Stomach smooth muscle (tissue), 2 donors: ENCODE measurements around the gene ATP6V0A1.
"Not testable (repeated sequence)": the region's sequence is repeated elsewhere in the genome, so short reads cannot be mapped to it uniquely, and the experiment has no call there.

Experiments used
- H3K27ac ChIP-seq: one replicate; pipeline ENCODE4 v1.7.0; 2013; ENCODE audit warnings: mild to moderate bottlenecking, low read length, inconsistent platforms
- H3K27me3 ChIP-seq, 2 donors: one replicate each; pipeline ENCODE4 v1.7.0; 2013; ENCODE audit warnings: low read length in 2 of 2; ENCODE audit not compliant: insufficient read depth in 2 of 2, control insufficient read depth in 1 of 2
- H3K36me3 ChIP-seq, 2 donors: one replicate each; pipeline ENCODE4 v1.7.0; 2013; ENCODE audit warnings: low read length in 2 of 2; ENCODE audit not compliant: control insufficient read depth in 2 of 2, insufficient read depth in 2 of 2
- H3K4me1 ChIP-seq: one replicate; pipeline ENCODE4 v1.7.0; 2013; ENCODE audit warnings: low read length; ENCODE audit not compliant: control insufficient read depth, insufficient read depth
- H3K4me3 ChIP-seq, 2 donors: one replicate each; pipeline ENCODE4 v1.7.0; 2013; ENCODE audit warnings: low read length in 2 of 2
- H3K9ac ChIP-seq, 2 donors: one replicate each; pipeline ENCODE4 v1.7.0; 2013; ENCODE audit warnings: low read length in 2 of 2, mild to moderate bottlenecking in 1 of 2
- H3K9me3 ChIP-seq, 2 donors: one replicate each; pipeline ENCODE4 v1.7.0; 2013; ENCODE audit warnings: low read length in 2 of 2; ENCODE audit not compliant: control insufficient read depth in 2 of 2
- donor health status: healthy.
- donor health status: Pancreatic carcinoma.

ATP6V0A1 gene

GRCh38 chr17:42477824-42478223 is 19.1 kb downstream of the ATP6V0A1 start:
- H3K4me1 ChIP-seq, H3K9ac ChIP-seq, H3K9me3 ChIP-seq, H3K27me3 ChIP-seq, H3K4me3 ChIP-seq, H3K27ac ChIP-seq: not testable (repeated sequence)
- peaks cover 39 to 44% of the 10 kb centered on the region in 2 donors for H3K36me3 ChIP-seq

DNA sequence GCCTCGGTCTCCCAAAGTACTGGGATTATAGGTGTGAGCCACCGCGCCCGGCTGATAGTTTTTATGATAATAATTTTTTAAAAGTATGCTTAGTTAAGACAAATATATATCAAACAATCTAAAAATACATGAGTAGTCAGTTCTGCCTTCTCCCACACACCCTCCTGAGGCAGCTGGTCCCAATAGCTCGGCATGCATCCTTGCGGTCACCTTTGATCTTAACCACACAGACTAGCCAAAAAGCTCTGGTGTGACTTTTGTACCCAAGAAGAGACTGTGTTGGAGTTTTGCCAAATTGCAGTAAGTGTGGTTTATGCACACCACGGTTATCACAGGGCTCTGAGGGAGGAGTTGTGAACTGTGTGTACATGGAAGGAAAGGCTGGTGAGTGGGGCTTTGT is 25.6 kb downstream of the ATP6V0A1 start:
- Histone ChIP-seq H3K4me3 (no peak overlapping the region), H3K9me3 (no peaks in the 10 kb centered on the region), H3K36me3 (peaks cover 48 to 54% of the 10 kb centered on the region in 2 donors), H3K4me1 (peaks cover 3% of the 10 kb centered on the region), H3K27ac (no peak overlapping the region), H3K27me3 (no peaks in the 10 kb centered on the region), H3K9ac (no peak overlapping the region)

GRCh38 chr17:42485680-42486079 is 27.0 kb downstream of the ATP6V0A1 start:
- Histone ChIP-seq H3K4me3 (no peak overlapping the region), H3K27ac (no peak overlapping the region), H3K9ac (no peak overlapping the region), H3K4me1 (peaks cover 3% of the 10 kb centered on the region), H3K27me3 (no peaks in the 10 kb centered on the region), H3K9me3 (no peaks in the 10 kb centered on the region), H3K36me3 (peaks cover 45 to 60% of the 10 kb centered on the region in 2 donors)

- no peak overlapping the region for H3K4me3 ChIP-seq
- H3K4me1 ChIP-seq: peaks cover under 1% of the 10 kb centered on the region
- peaks cover 49 to 55% of the 10 kb centered on the region in 2 donors for H3K36me3 ChIP-seq
- no peak overlapping the region for H3K9ac ChIP-seq
- no peaks in the 10 kb centered on the region for H3K27me3 ChIP-seq
- H3K9me3 ChIP-seq: no peaks in the 10 kb centered on the region
- no peak overlapping the region for H3K27ac ChIP-seq
These were observed 29.4 kb downstream of the ATP6V0A1 start for GRCh38 chr17:42488032-42488431.

GRCh38 chr17:42493319-42493718 is 34.6 kb downstream of the ATP6V0A1 start:
- H3K4me3 ChIP-seq: no peak overlapping the region
- no peak overlapping the region for H3K9ac ChIP-seq
- H3K4me1 ChIP-seq: no peaks in the 10 kb centered on the region
- H3K9me3 ChIP-seq: no peaks in the 10 kb centered on the region
- H3K27me3 ChIP-seq: no peaks in the 10 kb centered on the region
- no peak overlapping the region for H3K27ac ChIP-seq
- H3K36me3 ChIP-seq: peaks cover 36 to 42% of the 10 kb centered on the region in 2 donors

DNA sequence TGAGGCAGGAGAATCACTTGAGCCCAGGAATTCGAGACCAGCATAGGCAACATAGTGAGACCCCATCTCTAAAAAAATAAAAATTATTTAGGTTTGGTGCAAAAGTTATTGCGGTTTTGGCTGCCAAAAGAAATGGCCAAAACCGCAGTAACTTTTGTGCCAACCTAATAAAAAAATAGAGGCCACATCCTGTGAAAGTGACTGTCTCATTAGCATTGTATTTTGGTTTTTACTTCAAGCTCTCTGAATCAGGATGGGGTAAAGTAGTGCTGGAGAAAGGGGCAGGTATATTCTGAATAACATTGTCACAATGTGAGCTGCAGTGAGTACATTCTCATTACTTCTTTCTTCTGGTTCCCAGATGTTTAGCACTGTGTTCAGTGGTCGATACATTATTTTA is 36.0 kb downstream of the ATP6V0A1 start:
- Histone ChIP-seq H3K9ac (no peak overlapping the region), H3K27ac (no peak overlapping the region), H3K4me3 (no peak overlapping the region), H3K9me3 (no peaks in the 10 kb centered on the region), H3K36me3 (peaks cover 30 to 33% of the 10 kb centered on the region in 2 donors), H3K27me3 (no peaks in the 10 kb centered on the region), H3K4me1 (no peaks in the 10 kb centered on the region)

- peaks cover 38 to 51% of the 10 kb centered on the region in 2 donors for H3K36me3 ChIP-seq
These were observed 40.1 kb downstream of the ATP6V0A1 start for GRCh38 chr17:42498828-42499227.

DNA sequence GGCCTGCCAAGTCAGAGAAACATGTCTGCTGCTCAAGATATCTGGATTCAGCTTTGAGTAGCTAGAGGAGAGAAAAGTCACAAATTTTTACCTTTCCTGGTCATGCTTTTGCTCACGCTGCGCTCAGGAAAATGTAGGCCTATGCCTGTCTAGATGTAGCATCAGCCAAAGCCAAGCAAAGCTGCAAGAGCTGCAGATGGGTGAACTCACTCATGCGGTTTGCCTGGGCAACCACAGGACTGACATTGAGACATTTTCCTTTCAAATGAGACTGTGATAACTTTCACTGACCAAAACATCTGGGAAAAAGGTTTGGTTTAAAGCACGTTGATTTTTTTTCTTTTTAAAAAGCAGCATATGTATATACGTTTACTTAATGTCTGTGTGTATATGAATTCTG is 43.4 kb downstream of the ATP6V0A1 start:
- Histone ChIP-seq H3K36me3 (peaks cover 40 to 43% of the 10 kb centered on the region in 2 donors), H3K9me3 (no peaks in the 10 kb centered on the region), H3K4me3 (no peak overlapping the region), H3K9ac (no peak overlapping the region), H3K27me3 (no peaks in the 10 kb centered on the region), H3K4me1 (peaks cover 3% of the 10 kb centered on the region), H3K27ac (no peak overlapping the region)

More at GRCh38 chr17:42498828-42499227, 40.1 kb downstream of the ATP6V0A1 start:
- Histone ChIP-seq H3K4me1 (no peaks in the 10 kb centered on the region), H3K27me3 (no peaks in the 10 kb centered on the region), H3K27ac (no peak overlapping the region), H3K4me3 (no peak overlapping the region), H3K9me3 (no peaks in the 10 kb centered on the region), H3K9ac (no peak overlapping the region)

DNA sequence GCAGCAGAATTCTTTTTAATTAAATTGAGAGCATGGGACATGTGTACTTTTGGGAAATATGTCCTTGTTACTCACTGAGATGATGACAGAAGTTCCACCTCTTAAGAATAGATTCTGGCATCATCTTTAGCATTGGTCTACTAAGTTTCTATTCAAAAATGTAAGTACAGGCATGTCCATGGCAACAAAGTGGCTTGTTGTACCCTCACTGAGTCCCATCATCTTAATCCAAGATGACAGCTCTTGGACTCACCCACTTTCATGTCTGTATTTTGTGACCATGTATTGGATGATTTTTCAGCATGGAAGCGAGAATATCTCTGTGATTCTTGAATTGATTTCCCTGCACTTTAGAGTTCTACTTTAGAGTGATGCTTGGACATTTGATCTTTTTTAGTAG is 44.2 kb downstream of the ATP6V0A1 start:
- Histone ChIP-seq H3K9me3 (no peaks in the 10 kb centered on the region), H3K9ac (no peak overlapping the region), H3K27ac (no peak overlapping the region), H3K27me3 (no peaks in the 10 kb centered on the region), H3K36me3 (peaks cover 43 to 50% of the 10 kb centered on the region in 2 donors), H3K4me1 (peaks cover 3% of the 10 kb centered on the region), H3K4me3 (no peak overlapping the region)

- H3K9me3 ChIP-seq: no peaks in the 10 kb centered on the region
- no peak overlapping the region for H3K27ac ChIP-seq
- peaks cover 8% of the 10 kb centered on the region for H3K4me1 ChIP-seq
- H3K9ac ChIP-seq: no peak overlapping the region
- H3K4me3 ChIP-seq: no peak overlapping the region
- peaks cover 47 to 51% of the 10 kb centered on the region in 2 donors for H3K36me3 ChIP-seq
- H3K27me3 ChIP-seq: no peaks in the 10 kb centered on the region
These were observed 49.0 kb downstream of the ATP6V0A1 start for GRCh38 chr17:42507671-42508070.

GRCh38 chr17:42508426-42509165 is 49.9 kb downstream of the ATP6V0A1 start:
- peaks cover 14% of the 10 kb centered on the region for H3K4me1 ChIP-seq
- peaks cover 40 to 46% of the 10 kb centered on the region in 2 donors for H3K36me3 ChIP-seq
- no peak overlapping the region for H3K27ac ChIP-seq
- no peak overlapping the region for H3K4me3 ChIP-seq
- no peak overlapping the region for H3K9ac ChIP-seq
- no peaks in the 10 kb centered on the region for H3K9me3 ChIP-seq
- no peaks in the 10 kb centered on the region for H3K27me3 ChIP-seq
